Stimulated activated naive CD8-positive, alpha-beta T cell treated with anti-CD3 and anti-CD28 coated beads, Interleukin-15, Interleukin-2, amounts not matched to agents 100 U/mL and 50 U/mL, for 24 hours (primary cell): ENCODE results near the gene RTEL1.

Experiments
- ATAC-seq: fragments of 150-1000 bp; cut with Tn5 transposase; one replicate; pipeline ENCODE4 v1.10.0; 2021
- DNase-seq: peaks from one replicate; pipeline ENCODE4 v3.0.0; 2021

RTEL1 gene

DNA sequence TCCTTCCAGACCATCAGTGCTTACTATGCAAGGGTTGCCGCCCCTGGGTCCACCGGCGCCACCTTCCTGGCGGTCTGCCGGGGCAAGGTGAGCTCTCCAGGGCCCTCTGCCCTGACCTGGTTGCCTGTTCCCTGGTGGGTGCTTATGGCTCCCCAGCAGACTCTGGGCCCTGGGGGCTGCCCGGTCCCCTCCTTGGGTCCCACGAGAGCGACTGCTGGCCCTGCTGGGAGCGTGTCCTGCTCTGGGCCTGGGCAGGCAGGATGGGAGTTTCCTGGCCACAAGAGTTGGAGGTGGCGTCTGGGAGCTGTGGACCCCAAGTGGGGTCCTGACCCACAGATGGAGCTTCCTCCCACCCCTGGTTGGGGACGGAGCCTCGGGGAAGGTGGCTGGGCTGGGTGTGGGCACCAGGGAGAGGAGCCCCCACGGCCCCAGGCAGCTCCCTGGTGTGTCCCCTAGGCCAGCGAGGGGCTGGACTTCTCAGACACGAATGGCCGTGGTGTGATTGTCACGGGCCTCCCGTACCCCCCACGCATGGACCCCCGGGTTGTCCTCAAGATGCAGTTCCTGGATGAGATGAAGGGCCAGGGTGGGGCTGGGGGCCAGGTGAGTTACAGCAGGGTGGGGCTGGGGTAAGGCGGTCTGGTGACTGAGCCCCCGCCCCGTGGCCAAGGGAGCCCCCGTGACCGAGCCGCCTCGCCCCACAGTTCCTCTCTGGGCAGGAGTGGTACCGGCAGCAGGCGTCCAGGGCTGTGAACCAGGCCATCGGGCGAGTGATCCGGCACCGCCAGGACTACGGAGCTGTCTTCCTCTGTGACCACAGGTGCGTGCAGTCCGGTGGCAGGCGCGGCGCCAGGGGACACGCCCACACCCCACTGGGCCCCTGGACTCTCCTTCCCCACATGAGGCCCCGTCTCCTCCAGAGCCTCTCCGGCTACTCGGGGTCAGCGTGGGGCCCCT is 31.2 kb downstream of the RTEL1 start:
- DNase-seq (no peak), ATAC-seq (no peak)

DNA sequence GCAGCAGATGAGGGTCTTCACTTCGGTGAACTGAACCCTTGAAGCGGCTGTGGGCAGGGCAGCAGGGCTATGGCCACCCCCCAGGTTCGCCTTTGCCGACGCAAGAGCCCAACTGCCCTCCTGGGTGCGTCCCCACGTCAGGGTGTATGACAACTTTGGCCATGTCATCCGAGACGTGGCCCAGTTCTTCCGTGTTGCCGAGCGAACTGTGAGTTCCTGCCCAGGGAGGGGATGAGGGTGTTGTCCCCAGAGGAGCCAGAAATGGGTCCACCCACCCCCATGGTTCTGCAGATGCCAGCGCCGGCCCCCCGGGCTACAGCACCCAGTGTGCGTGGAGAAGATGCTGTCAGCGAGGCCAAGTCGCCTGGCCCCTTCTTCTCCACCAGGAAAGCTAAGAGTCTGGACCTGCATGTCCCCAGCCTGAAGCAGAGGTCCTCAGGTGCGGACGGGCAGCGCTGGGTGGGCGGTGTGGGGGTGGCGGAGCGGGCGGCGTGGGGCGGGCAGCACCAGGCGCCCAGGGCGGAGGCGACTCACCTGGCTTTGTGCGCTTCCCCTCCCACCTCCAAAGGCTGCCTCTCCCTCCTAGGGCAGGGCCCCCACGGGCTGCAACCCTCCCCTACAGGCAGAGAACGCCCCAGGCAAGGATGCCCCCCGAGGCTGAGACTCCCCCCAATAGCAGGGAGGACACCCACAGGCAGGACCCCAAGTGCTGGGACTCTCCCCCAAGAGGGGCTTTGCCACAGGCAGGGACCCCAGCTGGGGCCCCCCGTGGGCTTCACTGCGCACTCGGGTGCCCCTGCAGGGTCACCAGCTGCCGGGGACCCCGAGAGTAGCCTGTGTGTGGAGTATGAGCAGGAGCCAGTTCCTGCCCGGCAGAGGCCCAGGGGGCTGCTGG is 32.1 kb downstream of the RTEL1 start:
- ATAC-seq (no peak), DNase-seq (no peak)

DNA sequence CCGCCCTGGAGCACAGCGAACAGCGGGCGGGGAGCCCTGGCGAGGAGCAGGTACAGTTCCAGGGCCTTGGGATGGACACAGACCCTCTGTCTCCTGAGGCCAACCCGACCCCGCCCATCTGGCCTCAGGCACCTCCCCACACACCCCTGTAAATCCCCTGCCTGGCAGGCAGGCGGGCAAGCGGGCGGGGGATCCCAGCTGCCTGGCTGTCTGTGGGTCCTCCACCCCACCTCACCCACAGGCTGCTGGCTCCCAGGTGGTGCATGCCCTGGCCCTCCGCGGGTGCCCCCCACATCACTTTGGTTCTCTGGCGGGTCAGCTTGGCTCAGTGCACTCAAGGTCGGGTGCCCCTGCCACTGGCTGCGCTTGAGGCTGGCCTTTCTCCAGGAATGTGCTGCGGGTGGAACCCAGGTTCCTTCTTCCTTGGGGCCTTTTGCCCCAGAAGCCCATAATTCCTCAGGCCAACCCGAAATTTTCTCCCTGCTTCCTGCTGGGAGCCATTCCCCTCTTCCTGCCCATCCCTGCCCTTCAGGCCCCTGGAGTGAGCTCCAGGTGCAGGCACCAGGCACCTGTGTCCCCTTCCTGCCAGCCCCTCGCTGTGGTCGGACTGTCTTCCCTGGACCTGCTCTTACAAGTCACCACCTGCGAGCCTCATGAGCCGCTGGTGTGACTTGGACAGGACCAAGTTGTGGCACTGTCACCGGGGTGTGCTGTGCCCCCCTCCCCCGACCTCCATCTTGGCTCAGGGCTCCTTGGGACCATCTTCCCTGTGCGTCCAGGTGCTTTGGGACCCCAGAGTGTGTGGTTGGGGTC is 33.0 kb downstream of the RTEL1 start:
- DNase-seq = no peak
- ATAC-seq = no peak

DNA sequence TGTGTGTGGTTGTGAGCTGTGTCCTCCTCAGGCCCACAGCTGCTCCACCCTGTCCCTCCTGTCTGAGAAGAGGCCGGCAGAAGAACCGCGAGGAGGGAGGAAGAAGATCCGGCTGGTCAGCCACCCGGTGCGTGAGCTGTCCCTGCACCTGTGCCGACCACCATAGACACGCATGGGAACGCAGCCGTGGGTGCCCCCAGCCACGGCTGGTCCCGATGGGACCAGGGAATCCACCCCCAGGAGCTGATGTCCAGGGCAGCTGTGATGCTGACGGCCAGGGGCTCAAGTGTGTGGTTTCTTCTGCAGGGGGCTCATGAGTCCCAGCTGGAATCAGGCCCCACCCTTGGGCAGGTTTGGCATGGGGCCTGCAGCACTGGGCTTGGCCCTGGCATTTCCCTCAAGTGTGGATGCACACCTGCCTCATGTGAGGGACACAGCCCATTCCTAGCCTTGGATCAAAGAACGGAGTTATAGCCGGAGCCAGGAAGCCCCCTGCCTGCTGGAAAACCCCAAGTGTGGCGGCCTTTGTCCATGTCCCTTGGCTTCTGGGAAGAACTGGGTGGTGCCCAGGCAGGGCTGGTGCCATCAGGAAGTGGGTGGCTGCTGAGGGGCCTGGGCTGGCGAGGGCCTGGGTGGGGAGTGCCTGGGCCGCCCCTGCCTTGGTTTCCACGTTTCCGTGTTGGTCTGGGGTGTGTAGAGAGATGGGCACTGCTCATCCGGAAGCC is 33.8 kb downstream of the RTEL1 start:
- ATAC-seq = no peak
- no peak for DNase-seq

DNA sequence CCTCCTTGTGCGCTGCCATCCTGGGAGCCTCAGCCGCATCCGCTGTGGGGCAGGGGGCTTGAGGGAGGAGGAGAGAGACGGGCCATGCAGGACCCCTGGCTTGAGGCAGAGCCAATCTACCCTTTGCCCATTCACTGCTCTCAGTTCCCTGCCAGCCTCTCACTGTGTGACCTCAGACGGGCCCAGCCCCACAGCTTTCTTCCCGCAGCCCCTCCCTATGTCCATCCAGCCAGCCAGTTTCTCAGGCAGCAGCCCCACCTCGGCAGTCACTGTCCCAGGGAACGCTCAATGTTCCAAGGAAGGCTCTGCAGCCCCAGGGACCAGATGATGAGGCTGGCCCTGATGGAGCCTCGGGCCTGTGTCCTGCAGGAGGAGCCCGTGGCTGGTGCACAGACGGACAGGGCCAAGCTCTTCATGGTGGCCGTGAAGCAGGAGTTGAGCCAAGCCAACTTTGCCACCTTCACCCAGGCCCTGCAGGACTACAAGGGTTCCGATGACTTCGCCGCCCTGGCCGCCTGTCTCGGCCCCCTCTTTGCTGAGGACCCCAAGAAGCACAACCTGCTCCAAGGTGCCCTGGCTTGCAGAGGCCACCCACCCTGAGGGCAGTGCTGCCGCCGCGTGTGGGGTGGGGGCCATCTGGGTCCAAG is 34.4 kb downstream of the RTEL1 start:
- no peak for ATAC-seq
- no peak for DNase-seq

DNA sequence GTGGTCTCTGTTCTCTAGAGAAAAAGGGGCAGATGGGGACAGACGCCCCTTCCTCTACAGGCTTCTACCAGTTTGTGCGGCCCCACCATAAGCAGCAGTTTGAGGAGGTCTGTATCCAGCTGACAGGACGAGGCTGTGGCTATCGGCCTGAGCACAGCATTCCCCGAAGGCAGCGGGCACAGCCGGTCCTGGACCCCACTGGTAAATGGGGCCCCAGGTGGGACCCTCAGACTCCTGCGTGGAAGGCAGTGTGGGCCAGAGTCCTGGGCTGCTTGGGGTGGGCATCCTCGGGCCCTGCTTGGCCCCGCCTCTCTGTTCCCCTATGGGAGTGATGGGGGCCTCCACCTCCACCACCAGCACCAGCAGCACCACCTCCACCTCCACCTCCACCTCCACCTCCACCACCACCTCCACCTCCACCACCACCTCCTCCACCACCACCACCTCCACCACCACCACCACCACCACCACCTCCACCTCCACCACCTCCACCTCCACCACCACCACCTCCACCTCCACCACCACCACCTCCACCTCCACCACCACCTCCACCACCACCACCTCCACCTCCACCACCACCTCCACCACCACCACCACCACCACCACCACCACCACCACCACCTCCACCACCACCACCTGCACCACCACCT is 35.1 kb downstream of the RTEL1 start:
- ATAC-seq = no peak

DNA sequence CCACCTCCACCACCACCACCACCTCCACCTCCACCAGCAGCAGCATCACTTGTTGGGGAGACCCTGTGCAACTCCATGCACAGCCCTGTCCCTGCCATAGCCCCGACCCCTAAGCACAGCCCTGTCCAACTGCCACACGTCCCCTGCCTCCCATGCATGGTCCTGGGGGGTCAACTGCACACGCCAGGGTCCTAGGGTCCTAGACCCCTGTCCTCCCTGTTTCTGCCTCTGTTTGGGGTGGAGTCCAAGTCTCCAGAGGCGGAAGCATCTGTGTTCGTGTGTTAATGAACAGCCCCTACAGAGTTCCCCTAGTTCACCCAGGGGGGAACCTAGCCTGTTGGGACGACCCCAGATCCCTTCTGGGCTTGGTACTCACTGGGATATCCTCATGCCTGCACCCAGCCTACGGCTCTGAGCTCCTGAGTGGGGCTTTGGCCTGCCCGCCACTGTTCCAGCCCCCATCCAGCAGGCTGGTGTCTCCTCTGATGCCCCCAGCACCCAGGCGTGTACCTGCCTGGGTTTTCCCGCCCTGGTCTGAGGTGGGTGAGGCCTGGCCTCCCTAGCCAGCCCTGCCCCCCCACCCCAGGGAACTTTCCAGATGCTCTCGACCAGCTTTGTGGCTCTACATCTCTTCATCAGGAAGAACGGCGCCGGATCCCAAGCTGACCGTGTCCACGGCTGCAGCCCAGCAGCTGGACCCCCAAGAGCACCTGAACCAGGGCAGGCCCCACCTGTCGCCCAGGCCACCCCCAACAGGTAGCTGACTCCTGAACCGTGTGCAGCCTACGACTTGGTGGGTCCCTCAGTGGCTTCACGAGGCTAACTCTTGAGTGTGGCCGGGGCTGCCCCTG is 35.8 kb downstream of the RTEL1 start:
- no peak for DNase-seq
- no peak for ATAC-seq

More for the DNA sequence above, 35.1 kb downstream of the RTEL1 start:
- DNase-seq = no peak

DNA sequence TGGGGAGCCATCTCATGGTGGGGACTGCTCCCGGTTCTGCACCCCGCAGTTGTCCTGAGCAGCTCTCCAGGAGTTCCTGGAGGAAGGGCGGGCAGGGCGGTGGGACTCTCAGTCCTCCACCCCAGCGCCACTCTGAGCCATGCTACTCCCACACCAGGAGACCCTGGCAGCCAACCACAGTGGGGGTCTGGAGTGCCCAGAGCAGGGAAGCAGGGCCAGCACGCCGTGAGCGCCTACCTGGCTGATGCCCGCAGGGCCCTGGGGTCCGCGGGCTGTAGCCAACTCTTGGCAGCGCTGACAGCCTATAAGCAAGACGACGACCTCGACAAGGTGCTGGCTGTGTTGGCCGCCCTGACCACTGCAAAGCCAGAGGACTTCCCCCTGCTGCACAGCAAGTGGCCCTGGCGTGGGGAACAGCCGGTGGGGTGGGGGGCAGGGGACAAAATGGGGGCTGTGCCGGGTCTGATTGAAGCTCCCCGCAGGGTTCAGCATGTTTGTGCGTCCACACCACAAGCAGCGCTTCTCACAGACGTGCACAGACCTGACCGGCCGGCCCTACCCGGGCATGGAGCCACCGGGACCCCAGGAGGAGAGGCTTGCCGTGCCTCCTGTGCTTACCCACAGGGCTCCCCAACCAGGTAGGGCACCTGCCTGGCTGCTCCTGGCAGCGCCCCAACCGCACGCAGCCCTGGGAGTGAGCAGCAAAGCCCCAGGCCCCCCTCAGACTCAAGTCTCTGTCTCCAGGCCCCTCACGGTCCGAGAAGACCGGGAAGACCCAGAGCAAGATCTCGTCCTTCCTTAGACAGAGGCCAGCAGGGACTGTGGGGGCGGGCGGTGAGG is 36.7 kb downstream of the RTEL1 start:
- ATAC-seq (no peak), DNase-seq (no peak)

DNA sequence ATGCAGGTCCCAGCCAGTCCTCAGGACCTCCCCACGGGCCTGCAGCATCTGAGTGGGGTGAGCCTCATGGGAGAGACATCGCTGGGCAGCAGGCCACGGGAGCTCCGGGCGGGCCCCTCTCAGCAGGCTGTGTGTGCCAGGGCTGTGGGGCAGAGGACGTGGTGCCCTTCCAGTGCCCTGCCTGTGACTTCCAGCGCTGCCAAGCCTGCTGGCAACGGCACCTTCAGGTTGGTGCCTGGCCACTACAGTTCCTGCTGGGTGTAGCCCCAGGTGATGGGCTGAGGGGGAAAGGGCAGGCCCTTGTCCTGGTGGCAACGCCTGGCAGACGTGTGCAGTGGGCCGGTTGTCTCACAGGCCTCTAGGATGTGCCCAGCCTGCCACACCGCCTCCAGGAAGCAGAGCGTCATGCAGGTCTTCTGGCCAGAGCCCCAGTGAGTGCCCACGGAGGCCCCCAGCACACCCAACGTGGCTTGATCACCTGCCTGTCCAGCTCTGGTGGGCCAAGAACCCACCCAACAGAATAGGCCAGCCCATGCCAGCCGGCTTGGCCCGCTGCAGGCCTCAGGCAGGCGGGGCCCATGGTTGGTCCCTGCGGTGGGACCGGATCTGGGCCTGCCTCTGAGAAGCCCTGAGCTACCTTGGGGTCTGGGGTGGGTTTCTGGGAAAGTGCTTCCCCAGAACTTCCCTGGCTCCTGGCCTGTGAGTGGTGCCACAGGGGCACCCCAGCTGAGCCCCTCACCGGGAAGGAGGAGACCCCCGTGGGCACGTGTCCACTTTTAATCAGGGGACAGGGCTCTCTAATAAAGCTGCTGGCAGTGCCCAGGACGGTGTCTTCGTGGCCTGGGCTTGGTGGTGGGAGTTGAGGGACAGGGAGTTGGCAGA is 37.6 kb downstream of the RTEL1 start:
- DNase-seq (no peak), ATAC-seq (no peak)

DNA sequence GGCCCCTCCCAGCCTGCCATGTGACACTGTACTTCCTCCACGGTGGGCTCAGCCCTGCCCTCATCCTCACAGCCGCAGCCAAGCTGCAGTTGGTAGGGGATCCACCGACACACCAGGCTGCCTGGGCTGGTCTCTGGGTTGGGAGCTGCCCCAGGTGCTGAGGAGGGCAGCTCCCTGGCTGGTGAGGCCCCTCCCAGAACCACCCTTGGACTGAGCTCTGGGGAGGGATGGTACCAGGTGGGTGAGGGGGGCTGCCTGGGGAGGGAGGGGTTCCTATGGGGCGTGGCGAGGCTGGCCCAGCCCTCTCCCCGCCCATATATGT is 38.2 kb downstream of the RTEL1 start:
- DNase-seq (peak; percentile 51), ATAC-seq (peak; percentile 41)

DNA sequence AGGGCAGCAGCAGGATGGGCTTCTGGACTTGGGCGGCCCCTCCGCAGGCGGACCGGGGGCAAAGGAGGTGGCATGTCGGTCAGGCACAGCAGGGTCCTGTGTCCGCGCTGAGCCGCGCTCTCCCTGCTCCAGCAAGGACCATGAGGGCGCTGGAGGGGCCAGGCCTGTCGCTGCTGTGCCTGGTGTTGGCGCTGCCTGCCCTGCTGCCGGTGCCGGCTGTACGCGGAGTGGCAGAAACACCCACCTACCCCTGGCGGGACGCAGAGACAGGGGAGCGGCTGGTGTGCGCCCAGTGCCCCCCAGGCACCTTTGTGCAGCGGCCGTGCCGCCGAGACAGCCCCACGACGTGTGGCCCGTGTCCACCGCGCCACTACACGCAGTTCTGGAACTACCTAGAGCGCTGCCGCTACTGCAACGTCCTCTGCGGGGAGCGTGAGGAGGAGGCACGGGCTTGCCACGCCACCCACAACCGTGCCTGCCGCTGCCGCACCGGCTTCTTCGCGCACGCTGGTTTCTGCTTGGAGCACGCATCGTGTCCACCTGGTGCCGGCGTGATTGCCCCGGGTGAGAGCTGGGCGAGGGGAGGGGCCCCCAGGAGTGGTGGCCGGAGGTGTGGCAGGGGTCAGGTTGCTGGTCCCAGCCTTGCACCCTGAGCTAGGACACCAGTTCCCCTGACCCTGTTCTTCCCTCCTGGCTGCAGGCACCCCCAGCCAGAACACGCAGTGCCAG is 38.7 kb downstream of the RTEL1 start, which contains the start of gene TNFRSF6B:
TNFRSF6B (plus strand) TSS at position 25 of the 729 bp plus-strand sequence; CDS start at position 141, 116 bp downstream.
- DNase-seq (peak; percentile 30), ATAC-seq (peak; percentile 21)

DNA sequence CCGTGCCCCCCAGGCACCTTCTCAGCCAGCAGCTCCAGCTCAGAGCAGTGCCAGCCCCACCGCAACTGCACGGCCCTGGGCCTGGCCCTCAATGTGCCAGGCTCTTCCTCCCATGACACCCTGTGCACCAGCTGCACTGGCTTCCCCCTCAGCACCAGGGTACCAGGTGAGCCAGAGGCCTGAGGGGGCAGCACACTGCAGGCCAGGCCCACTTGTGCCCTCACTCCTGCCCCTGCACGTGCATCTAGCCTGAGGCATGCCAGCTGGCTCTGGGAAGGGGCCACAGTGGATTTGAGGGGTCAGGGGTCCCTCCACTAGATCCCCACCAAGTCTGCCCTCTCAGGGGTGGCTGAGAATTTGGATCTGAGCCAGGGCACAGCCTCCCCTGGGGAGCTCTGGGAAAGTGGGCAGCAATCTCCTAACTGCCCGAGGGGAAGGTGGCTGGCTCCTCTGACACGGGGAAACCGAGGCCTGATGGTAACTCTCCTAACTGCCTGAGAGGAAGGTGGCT is 39.3 kb downstream of the RTEL1 start:
- ATAC-seq (no peak), DNase-seq (no peak)

DNA sequence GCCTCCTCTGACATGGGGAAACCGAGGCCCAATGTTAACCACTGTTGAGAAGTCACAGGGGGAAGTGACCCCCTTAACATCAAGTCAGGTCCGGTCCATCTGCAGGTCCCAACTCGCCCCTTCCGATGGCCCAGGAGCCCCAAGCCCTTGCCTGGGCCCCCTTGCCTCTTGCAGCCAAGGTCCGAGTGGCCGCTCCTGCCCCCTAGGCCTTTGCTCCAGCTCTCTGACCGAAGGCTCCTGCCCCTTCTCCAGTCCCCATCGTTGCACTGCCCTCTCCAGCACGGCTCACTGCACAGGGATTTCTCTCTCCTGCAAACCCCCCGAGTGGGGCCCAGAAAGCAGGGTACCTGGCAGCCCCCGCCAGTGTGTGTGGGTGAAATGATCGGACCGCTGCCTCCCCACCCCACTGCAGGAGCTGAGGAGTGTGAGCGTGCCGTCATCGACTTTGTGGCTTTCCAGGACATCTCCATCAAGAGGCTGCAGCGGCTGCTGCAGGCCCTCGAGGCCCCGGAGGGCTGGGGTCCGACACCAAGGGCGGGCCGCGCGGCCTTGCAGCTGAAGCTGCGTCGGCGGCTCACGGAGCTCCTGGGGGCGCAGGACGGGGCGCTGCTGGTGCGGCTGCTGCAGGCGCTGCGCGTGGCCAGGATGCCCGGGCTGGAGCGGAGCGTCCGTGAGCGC is 39.9 kb downstream of the RTEL1 start:
- DNase-seq (no peak), ATAC-seq (no peak)

DNA sequence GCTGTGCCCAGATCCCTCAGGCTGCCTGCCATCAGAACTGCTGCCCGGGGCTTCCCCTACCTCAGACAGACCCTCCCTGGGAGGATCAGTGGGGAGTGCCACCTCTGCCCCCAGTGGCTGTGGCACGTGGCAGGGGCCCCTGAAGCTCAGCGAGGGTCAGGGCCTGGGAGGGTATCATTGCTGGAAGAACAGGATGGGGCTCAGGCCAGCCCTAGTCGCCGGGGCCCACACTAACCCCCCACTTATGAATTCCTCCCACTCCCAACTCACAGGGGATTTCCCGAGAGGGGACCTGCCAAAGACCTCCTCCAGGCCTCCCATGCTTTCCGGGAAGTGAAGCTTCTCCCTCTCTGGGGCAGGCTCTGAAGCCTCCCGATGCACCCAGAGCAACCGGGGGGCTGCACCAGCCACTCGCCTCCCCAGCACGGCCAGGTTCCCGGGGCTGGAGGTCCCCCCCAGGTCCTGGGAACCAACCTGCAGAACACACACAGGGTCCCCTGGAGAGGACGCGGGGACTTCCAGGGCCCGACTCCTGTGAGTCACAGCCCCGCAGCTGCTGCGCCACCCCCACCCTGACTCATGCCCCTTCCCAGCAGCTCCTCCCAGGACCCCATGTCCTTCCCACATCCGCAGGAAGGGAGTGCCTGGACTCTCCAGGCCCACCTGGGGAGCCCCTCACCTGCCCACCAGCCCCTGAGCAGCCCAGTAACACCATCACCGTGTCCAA is 40.8 kb downstream of the RTEL1 start:
- peak; percentile 73 for DNase-seq
- ATAC-seq = peak; percentile 57
